ENCODE results near the gene XPC.
A peak's percentile ranks its signal among the peaks of the same experiment; 100 is the strongest.

The XPC gene

DNA sequence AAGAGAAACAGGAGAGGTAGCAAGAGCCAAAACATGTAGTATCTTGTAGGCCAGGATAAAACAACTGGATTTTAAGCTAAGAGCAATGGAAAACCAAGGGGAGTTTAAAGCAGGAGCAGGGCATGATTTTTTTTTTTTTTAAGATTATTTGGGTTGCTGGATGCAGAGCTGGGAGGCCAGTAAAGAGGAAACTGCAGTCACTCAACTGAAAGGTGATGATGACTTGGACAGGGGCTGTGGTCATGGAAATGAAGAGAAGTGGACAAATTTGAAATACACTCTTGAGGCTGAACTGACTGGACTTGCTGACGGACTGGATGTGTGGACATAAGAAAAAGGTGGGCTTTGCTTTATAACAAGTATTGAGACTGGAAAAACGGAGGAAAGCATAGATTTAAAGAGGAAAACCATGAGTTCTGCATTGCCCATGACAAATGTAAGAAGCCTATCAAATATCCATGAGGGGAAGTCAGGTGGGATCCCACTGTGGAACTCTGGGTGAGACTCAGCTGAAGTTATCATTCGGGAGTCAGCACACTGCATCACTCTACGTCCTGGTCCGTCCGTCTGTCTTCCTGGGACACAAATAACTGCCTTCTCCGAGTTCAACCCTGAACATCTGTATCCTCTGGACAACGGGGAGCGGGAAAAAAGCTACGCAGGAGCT is 688 bp downstream of the XPC start:
- Histone ChIP-seq H4K8ac (ENCODE audit: low read length) (peak overlapping the region; percentile 87), H3K27ac (ENCODE audit: low read length, poor library complexity, severe bottlenecking) (peak overlapping the region; percentile 87), H2BK5ac (ENCODE audit: low read depth, low read length, poor library complexity, severe bottlenecking) (peak overlapping the region; percentile 97), H2BK15ac (ENCODE audit: low read depth, poor library complexity, severe bottlenecking) (no peak overlapping the region), H3K14ac (ENCODE audit: low read length in 2 of 2) (peak overlapping the region in 1 of 2 experiments; percentile 90), H2BK120ac (ENCODE audit: low read depth, low read length) (peak overlapping the region; percentile 75), H2AFZ (ENCODE audit: low read depth, low read length) (peak overlapping the region; percentile 75), H3K27me3 (ENCODE audit: control insufficient read depth in 1 of 2, insufficient read depth in 1 of 2, low read length in 2 of 2) (no peaks in the 10 kb centered on the region), H4K91ac (ENCODE audit: low read length) (peak overlapping the region; percentile 99), H2BK12ac (ENCODE audit: low read length in 2 of 2) (peak overlapping the region in 1 of 2 experiments; percentile 79), H3K9ac (ENCODE audit: low read length) (peak overlapping the region; percentile 100), H3K23ac (ENCODE audit: low read length in 2 of 2) (peak overlapping the region in 1 of 2 experiments; percentile 75), H3K18ac (ENCODE audit: low read depth in 1 of 2, low read length in 2 of 2) (peak overlapping the region; percentile 97), H3K4me3 (ENCODE audit: insufficient read depth in 1 of 2, low read depth in 1 of 2, low read length in 2 of 2) (peak overlapping the region; percentile 86 to 95), H2AK5ac (ENCODE audit: low read length, severe bottlenecking) (peak overlapping the region; percentile 44), H3K9me3 (ENCODE audit: control insufficient read depth, low read length) (no peaks in the 10 kb centered on the region), H3K36me3 (ENCODE audit: control insufficient read depth in 1 of 2, insufficient read depth in 2 of 2, low read depth in 1 of 2, low read length in 2 of 2) (peaks cover 0 to 29% of the 10 kb centered on the region in 2 experiments), H3K4ac (ENCODE audit: low read depth in 1 of 2, low read length in 2 of 2) (peak overlapping the region; percentile 79 to 93), H3K79me1 (replicated peaks; ENCODE audit: low read length, poor library complexity, severe bottlenecking) (peaks cover 17% of the 10 kb centered on the region), H3K4me1 (ENCODE audit: control insufficient read depth, insufficient read depth, low read depth, low read length) (peaks cover 7% of the 10 kb centered on the region), H3K4me2 (ENCODE audit: low read length, poor library complexity, severe bottlenecking) (peak overlapping the region; percentile 55)
- 7% methylated on average over 10 of the region's 10 CpGs for WGBS
- DNase-seq: no peak

- Histone ChIP-seq H3K4ac (ENCODE audit: low read depth in 1 of 2, low read length in 2 of 2) (no peak overlapping the region), H2BK12ac (ENCODE audit: low read length in 2 of 2) (no peak overlapping the region), H2AFZ (ENCODE audit: low read depth, low read length) (no peak overlapping the region), H4K8ac (ENCODE audit: low read length) (no peak overlapping the region), H2AK5ac (ENCODE audit: low read length, severe bottlenecking) (no peak overlapping the region), H3K27me3 (ENCODE audit: control insufficient read depth in 1 of 2, insufficient read depth in 1 of 2, low read length in 2 of 2) (no peaks in the 10 kb centered on the region), H3K4me2 (ENCODE audit: low read length, poor library complexity, severe bottlenecking) (no peak overlapping the region), H2BK120ac (ENCODE audit: low read depth, low read length) (no peak overlapping the region), H3K9me3 (ENCODE audit: control insufficient read depth, low read length) (no peaks in the 10 kb centered on the region), H3K14ac (ENCODE audit: low read length in 2 of 2) (no peak overlapping the region), H3K4me3 (ENCODE audit: insufficient read depth in 1 of 2, low read depth in 1 of 2, low read length in 2 of 2) (peak overlapping the region in 1 of 2 experiments; percentile 12), H3K4me1 (ENCODE audit: control insufficient read depth, insufficient read depth, low read depth, low read length) (peaks cover 6% of the 10 kb centered on the region), H4K91ac (ENCODE audit: low read length) (no peak overlapping the region), H2BK15ac (ENCODE audit: low read depth, poor library complexity, severe bottlenecking) (no peak overlapping the region), H2BK5ac (ENCODE audit: low read depth, low read length, poor library complexity, severe bottlenecking) (no peak overlapping the region), H3K9ac (ENCODE audit: low read length) (peak overlapping the region; percentile 24), H3K18ac (ENCODE audit: low read depth in 1 of 2, low read length in 2 of 2) (no peak overlapping the region), H3K79me1 (replicated peaks; ENCODE audit: low read length, poor library complexity, severe bottlenecking) (peaks cover 19% of the 10 kb centered on the region), H3K27ac (ENCODE audit: low read length, poor library complexity, severe bottlenecking) (no peak overlapping the region), H3K36me3 (ENCODE audit: control insufficient read depth in 1 of 2, insufficient read depth in 2 of 2, low read depth in 1 of 2, low read length in 2 of 2) (peaks cover 12 to 32% of the 10 kb centered on the region in 2 experiments), H3K23ac (ENCODE audit: low read length in 2 of 2) (no peak overlapping the region)
- DNase-seq: peak; percentile 30
- WGBS: 64% methylated on average over 3 of the region's 3 CpGs
Observed at GRCh38 chr3:14175383-14176037, 2.9 kb downstream of the XPC start.

- Histone ChIP-seq H3K36me3 (ENCODE audit: control insufficient read depth in 1 of 2, insufficient read depth in 2 of 2, low read depth in 1 of 2, low read length in 2 of 2) (peaks cover 12 to 42% of the 10 kb centered on the region in 2 experiments), H4K8ac (ENCODE audit: low read length) (no peak overlapping the region), H3K14ac (ENCODE audit: low read length in 2 of 2) (no peak overlapping the region), H3K9ac (ENCODE audit: low read length) (no peak overlapping the region), H2BK120ac (ENCODE audit: low read depth, low read length) (no peak overlapping the region), H3K27ac (ENCODE audit: low read length, poor library complexity, severe bottlenecking) (no peak overlapping the region), H3K4ac (ENCODE audit: low read depth in 1 of 2, low read length in 2 of 2) (no peak overlapping the region), H3K27me3 (ENCODE audit: control insufficient read depth in 1 of 2, insufficient read depth in 1 of 2, low read length in 2 of 2) (no peaks in the 10 kb centered on the region), H3K23ac (ENCODE audit: low read length in 2 of 2) (no peak overlapping the region), H3K9me3 (ENCODE audit: control insufficient read depth, low read length) (no peaks in the 10 kb centered on the region), H2BK15ac (ENCODE audit: low read depth, poor library complexity, severe bottlenecking) (no peak overlapping the region), H2BK5ac (ENCODE audit: low read depth, low read length, poor library complexity, severe bottlenecking) (no peak overlapping the region), H2AK5ac (ENCODE audit: low read length, severe bottlenecking) (no peak overlapping the region), H3K4me3 (ENCODE audit: insufficient read depth in 1 of 2, low read depth in 1 of 2, low read length in 2 of 2) (no peak overlapping the region), H2BK12ac (ENCODE audit: low read length in 2 of 2) (no peak overlapping the region), H3K18ac (ENCODE audit: low read depth in 1 of 2, low read length in 2 of 2) (no peak overlapping the region), H3K4me2 (ENCODE audit: low read length, poor library complexity, severe bottlenecking) (no peak overlapping the region), H4K91ac (ENCODE audit: low read length) (no peak overlapping the region), H3K79me1 (replicated peaks; ENCODE audit: low read length, poor library complexity, severe bottlenecking) (peaks cover 20% of the 10 kb centered on the region), H2AFZ (ENCODE audit: low read depth, low read length) (no peak overlapping the region), H3K4me1 (ENCODE audit: control insufficient read depth, insufficient read depth, low read depth, low read length) (peaks cover 6% of the 10 kb centered on the region)
- WGBS: no CpG with 5 or more reads among the region's 2 CpGs
- no peak for DNase-seq
Observed at GRCh38 chr3:14174483-14174882, 3.9 kb downstream of the XPC start.

DNA sequence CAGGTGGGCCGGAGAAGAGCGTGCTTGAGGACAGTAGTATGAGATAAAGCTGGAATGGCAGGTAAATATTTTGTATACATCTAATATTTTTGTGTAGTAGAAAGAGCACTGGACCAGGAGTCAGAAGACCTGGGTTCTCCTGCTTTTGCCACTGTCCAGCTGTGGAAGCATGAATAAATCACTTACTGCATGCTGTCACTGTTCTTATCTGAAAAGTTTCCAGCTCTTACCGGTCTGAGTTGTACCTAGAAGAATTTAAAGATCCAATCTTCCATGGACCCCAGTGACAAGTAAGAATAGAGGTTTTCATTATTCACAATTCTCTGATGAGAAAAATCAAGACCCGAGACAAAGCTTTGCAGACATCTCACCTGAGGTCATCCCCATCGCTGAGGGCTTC is 5.9 kb downstream of the XPC start:
- no peak overlapping the region for H3K27ac ChIP-seq (ENCODE audit: low read length, poor library complexity, severe bottlenecking)
- H3K14ac ChIP-seq (ENCODE audit: low read length in 2 of 2): no peak overlapping the region
- no peaks in the 10 kb centered on the region for H3K9me3 ChIP-seq (ENCODE audit: control insufficient read depth, low read length)
- H3K4me3 ChIP-seq (ENCODE audit: insufficient read depth in 1 of 2, low read depth in 1 of 2, low read length in 2 of 2): no peak overlapping the region
- no peak overlapping the region for H4K8ac ChIP-seq (ENCODE audit: low read length)
- peaks cover 21 to 62% of the 10 kb centered on the region in 2 experiments for H3K36me3 ChIP-seq (ENCODE audit: control insufficient read depth in 1 of 2, insufficient read depth in 2 of 2, low read depth in 1 of 2, low read length in 2 of 2)
- no peak overlapping the region for H4K91ac ChIP-seq (ENCODE audit: low read length)
- no peak overlapping the region for H2BK5ac ChIP-seq (ENCODE audit: low read depth, low read length, poor library complexity, severe bottlenecking)
- no peak overlapping the region for H3K23ac ChIP-seq (ENCODE audit: low read length in 2 of 2)
- peaks cover 23% of the 10 kb centered on the region for H3K79me1 ChIP-seq (replicated peaks; ENCODE audit: low read length, poor library complexity, severe bottlenecking)
- no peak overlapping the region for H2BK120ac ChIP-seq (ENCODE audit: low read depth, low read length)
- H3K4me1 ChIP-seq (ENCODE audit: control insufficient read depth, insufficient read depth, low read depth, low read length): peaks cover 6% of the 10 kb centered on the region
- no peak overlapping the region for H2AFZ ChIP-seq (ENCODE audit: low read depth, low read length)
- no peak overlapping the region for H2BK15ac ChIP-seq (ENCODE audit: low read depth, poor library complexity, severe bottlenecking)
- no peak overlapping the region for H3K9ac ChIP-seq (ENCODE audit: low read length)
- WGBS: 98% methylated on average over 4 of the region's 5 CpGs
- no peak overlapping the region for H3K4me2 ChIP-seq (ENCODE audit: low read length, poor library complexity, severe bottlenecking)
- H2AK5ac ChIP-seq (ENCODE audit: low read length, severe bottlenecking): no peak overlapping the region
- DNase-seq: no peak
- H3K27me3 ChIP-seq (ENCODE audit: control insufficient read depth in 1 of 2, insufficient read depth in 1 of 2, low read length in 2 of 2): no peaks in the 10 kb centered on the region
- H3K4ac ChIP-seq (ENCODE audit: low read depth in 1 of 2, low read length in 2 of 2): no peak overlapping the region
- H2BK12ac ChIP-seq (ENCODE audit: low read length in 2 of 2): no peak overlapping the region
- no peak overlapping the region for H3K18ac ChIP-seq (ENCODE audit: low read depth in 1 of 2, low read length in 2 of 2)
